Fibroblast of the conjunctiva (primary cell): ENCODE results near the gene SLC39A1.

Source experiments
- DNase-seq: peaks from one replicate; pipeline ENCODE4 v3.0.0-alpha.2; 2010; ENCODE audit warnings: low read depth

SLC39A1 gene

DNA sequence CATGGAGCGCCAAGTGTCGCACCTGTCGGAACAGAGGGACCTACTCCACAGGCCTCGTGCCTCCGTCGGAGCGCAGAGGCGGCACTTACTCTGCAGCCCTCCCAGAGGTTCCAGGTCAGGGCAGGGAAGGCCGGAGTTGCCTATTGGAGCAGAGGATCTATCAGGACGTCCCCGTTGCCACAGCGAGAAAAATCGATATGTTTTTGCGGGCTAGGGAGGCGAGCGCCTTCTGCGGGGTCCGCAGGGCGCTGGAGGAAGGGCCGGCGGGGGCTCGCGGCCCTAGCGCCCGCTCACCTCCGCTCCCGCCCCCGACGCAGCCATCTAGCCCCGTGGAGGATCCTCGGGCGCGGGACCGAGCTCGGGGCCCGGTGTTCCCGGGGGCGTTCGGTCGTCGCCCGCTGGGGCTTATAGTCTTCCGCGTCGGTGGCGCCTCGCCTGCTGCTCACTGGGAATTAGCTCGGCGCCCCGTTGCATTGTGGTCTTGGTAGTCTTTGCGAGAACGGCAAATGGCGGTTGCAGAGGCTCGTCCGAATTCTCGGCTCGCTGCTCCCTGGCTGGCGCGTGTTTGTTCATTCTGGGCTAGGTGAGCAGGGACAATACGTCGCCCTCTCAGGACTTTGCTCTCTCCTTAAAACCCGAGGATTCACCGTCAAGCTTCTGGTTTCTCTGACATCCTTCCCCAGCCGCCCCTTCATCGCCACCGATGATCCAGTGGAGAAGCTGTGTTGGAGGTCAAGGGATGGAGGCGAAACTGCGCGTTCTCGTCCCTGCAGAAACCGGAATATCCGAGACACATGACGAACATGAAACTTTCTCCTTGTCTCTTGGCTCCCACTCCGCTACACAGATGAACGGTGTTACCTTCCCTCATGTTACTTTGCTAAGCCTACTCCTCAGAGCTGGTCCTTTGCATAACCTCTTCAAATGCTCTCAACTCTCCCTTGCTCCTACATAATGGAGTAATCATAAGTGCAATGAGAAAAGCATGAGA lies 14.2 kb upstream of the SLC39A1 start, which contains the start of gene JTB:
JTB (minus strand) TSS at position 425 of the 991 bp plus-strand sequence; CDS start at position 3, 422 bp downstream.
- DNase-seq: peak; percentile 60

DNA sequence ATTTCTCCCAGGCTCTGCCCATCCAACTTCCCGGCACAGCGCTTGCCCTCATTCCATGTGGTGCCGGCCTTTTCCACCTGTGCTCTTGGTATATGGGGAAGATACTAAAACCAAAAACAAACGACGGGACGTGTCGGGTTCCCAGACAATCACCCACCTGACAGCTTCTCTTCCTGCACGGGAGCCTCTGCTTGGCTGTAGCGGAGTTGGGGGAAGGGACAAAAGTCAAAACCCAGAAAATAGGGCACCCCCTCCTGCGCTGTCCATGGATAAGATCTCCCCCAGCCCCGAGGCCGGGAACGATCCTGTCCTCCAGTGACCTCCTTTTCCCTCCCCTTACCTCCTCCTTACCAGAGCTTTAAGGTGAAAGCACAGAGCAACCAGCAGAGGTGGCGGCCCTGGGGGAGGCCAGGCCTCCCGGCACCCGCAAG lies 13.5 kb upstream of the SLC39A1 start:
- no peak for DNase-seq

DNA sequence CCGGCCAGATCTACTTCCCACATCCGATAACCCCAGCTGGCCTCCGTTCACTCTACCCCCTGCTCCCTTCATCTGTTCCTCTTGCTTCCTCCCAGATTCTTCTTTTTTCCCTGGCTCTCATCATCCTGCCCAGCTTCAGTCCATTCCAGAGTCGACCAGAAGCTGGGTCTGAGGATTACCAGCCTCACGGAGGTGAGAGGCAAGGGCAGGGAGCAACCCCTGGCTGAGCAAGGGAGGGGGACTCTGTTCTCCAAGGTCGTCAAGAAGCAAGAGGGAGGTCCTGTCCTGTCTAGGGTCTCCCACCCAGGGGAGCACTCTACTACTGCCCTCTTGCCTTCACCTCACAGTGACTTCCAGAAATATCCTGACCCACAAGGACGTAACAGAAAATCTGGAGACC lies 10.2 kb upstream of the SLC39A1 start:
- no peak for DNase-seq

DNA sequence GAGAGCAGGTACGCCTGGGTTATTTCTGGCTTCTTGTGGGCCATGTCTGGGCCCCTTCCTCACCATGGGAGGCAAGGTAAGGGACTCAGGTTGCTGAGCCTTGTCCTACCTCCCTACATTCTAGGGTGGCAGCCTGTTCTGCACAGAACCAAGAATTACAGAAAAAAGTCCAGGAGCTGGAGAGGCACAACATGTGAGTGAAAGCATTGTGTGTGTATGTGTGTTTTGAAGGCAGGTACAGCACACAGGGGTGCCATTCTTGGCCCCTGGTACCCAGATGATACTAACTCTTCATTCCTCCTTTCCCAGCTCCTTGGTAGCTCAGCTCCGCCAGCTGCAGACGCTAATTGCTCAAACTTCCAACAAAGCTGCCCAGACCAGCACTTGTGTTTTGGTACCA lies 9.7 kb upstream of the SLC39A1 start:
- no peak for DNase-seq

DNA sequence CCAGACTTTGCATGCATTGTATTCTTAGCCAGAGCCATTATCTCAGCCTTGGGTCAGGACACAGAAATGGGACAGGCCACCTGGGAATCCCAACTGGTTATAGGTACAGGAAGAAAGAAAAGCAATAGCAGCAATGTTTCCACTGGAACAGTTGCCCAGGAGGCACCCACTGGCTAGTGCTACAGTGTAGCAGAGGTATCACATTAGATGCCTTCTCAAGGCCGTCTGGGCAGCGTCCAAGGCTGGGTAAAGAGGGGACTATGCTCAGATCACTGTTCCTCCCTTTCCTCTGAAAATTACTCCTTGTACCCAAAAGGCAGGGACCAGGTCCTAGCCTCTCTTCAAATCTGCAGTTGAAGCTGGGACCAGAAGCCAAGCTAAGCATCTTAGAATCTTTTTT lies 7.0 kb upstream of the SLC39A1 start:
- DNase-seq: no peak

DNA sequence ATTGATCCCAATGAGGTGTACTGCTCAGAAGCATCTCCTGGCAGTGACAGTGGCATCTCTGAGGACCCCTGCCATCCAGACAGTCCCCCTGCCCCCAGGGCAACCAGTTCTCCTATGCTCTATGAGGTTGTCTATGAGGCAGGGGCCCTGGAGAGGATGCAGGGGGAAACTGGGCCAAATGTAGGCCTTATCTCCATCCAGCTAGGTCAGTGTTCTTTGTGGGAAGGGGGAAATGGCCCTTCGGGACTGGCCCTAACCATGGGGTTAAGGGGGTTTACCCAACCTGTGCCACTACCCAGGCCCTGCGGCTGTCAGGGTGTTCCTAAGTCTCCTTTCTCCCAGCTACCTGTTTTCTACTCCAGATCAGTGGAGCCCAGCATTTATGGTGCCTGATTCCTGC lies 5.6 kb upstream of the SLC39A1 start:
- no peak for DNase-seq

DNA sequence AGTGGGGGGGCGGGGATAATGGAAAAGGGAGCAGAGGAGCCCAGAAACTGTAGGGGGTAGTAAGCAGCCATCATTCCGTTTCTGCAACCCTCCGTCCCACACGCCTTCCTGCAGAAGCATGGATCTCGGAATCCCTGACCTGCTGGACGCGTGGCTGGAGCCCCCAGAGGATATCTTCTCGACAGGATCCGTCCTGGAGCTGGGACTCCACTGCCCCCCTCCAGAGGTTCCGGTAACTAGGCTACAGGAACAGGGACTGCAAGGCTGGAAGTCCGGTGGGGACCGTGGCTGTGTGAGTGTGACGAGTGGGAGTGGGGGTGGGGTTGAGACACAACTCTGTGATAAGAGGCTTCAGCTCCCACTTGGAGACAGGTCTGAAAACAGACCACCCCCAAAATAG lies 5.1 kb upstream of the SLC39A1 start:
- no peak for DNase-seq

DNA sequence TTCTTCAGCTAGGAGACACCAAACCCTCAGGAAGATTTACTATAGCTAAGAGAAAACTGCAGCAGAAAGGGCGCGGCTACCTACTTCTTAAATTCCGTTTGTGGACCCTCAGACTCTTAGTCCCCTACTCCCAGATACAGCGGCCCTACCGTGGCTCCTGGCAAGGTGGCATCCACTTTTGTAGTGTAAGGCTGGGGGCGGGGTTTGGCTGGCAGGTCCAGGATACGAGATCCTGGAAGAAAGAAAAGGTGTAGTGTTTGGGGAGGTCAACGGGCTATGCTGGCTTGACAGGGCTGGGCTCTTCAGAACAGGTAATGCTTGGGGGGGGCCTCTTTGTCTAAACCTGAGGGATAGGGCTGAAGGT lies 4.6 kb upstream of the SLC39A1 start:
- no peak for DNase-seq

DNA sequence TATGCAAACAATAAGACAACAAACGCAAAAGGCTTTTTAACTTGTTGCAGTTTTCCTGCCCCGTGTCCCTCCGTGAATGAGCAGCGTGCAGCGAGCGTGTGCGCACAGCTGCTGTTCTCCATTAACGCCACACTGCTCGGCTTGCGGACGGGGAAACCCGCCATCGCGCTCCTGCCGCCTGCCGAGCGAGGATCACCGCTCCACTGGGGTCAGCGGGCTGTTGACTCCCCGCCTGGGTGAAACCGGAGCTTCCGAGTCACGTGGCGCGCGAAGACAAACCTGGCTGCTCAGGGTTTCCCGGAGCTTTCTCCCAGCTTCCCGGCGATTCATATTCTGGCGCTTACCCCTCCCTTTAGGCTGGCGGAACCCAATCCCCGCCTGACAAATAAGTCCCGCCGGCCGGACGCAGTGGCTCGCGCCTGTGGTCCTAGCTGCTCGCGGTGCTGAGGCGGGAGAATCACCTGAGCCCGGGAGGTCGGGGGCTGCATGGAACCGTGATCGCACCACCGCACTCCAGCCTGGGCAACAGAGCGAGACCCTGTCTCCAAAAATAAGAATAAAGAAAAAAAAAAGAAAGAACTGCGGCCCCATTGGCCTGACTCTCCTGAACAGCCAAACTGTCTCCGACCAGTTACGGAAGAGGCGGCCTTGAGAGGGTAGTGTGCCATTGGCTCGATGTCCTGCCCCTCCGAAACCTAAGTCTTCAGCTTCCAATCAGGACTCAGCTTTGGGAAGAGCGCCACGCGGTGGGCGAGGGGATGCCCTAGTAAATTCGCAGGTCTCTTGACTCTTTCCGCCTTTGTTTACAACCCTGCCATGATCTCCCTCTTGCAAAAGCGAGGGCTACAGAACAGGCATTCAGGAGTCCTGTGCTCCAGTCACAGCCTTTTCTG lies 4.0 kb upstream of the SLC39A1 start, which contains the start of gene CREB3L4:
CREB3L4 (plus strand) TSS at position 796 of the 893 bp plus-strand sequence. CDS start 624 bp downstream, outside the sequence.
- peak; percentile 98 for DNase-seq

DNA sequence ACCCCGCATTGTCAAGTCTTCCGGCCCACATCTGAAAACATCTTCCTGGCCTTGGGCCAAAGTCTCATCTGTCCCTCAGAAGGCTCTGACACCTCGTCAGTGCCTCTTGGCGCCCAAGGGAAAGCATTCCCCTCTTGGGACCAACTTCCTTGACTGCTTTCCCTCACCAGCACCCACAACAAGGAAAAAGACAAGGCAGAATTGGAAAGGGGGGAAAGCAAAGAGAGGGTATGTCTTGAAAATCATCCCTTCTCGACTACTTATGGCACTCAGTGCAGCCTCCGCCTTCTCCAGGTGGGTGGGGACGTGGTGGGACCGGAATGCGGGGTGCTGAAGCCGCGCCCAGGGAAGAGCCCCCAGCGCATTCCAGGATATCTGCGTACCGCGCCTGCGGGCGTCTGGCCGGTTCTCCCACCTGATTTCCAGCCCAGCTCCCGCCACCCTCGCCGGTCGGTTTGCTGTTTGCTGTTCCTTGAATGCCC lies 554 bp upstream of the SLC39A1 start:
- no peak for DNase-seq

DNA sequence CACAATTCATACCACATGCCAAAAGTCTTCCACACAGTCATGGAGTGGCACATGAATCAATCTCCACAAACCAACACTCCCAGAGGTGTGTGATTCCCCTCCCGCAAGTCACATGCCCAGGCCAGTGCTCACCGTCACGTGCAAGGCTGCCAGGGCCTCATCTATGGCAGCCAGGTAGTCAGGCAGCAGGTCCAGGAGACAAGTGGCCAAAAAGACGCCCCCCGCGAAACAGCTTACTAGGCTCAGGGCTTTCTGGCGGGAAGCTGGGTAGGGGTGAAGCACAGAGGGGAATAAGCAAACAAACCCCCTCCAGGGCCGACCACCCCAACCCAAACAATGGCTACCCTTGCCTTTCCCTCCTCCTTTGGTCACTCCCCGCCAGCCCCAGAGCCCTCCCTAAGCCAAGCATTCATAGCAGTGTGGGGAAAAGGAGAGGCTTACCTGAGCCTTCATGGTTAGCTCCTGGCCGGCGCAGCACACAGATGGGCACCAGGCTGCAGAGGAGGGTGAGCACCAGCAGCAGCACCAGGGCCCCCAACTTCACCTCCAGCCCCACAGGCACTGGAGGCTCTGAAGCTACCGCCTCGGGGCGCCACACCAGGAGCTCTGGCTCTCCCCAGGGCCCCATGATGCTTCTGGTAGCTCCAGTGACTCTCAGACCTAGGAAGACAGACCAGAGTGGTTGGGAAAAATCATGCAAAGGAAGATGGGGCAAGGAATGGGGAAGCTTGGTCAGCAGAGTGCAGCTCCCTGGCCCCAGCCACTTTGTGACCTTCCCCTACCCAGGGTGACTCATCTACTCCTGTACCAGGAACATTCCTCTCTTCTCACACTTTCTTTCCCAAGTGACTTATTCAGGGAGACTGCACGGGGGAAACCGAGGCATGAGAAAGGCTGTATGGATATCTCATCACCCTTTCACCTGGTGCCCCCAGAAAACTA lies 978 bp downstream of the SLC39A1 start:
- DNase-seq: no peak

DNA sequence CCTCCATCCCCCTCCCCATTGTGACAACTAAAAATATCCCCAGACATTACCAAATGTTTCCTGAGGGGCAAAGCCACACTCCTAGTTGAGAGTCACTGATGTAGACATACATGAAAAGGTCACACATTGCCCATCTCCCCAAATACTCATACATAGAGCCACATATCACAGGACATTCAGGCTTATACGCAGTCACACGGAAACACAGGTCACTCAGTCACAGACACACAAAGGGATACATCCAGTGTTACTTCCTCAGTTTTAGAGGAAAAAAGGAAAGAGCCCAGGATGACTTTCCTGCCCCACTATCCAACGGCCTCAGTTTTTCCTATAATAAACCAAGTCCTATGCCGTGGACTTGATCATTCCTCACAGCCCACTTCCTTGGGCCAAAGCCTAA lies 1.9 kb downstream of the SLC39A1 start:
- no peak for DNase-seq

DNA sequence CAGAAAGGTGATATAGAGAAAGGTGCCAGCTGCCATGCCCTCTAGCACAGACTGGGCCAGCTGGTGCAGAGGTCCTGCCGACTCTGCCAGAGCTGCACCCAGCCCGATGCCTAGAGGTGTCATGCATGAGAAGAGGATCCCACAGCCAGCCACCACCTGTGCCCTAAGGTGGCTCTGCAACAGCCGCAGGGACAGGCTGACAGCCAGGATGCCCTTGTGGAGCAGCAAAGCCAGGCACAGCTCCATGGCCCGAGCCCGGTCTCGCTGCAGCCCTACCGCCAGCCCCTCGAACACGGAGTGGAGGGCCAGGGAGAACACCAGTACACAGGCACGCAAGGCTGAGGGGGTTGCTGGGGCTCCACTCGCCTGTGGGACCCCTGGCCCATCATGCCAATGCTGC lies 3.1 kb downstream of the SLC39A1 start:
- DNase-seq: no peak

DNA sequence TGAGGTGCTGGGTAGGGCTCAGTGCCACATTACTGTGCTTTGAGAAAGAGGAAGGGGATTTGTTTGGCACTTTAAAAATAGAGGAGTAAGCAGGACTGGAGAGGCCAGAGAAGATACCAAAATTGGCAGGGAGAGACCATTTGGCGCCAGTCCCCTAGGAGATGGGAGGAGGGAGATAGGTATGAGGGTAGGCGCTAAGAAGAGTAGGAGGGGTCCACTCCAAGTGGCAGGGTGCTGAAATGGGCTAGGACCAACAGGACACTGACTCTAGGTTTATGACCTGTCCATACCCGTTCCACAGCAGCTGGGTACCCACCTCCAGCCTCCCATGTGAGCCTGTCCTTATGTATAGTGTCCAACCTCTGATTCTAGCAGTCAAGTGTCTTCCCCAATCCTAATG lies 3.9 kb downstream of the SLC39A1 start:
- no peak for DNase-seq

DNA sequence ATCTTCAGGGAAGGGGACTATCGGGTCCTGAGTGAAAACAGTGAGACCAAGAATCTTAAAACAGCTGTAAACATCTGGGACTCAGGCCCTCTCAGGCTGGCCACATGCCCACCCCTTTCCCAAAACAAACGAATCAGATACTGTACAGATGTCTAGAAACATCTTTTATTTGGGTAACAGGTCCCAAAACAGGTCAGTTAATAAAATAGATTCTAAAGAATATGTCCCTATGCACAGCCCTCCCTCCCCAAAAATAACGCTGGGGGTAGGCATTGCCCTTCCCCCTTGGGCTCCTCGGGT lies 4.4 kb downstream of the SLC39A1 start:
- DNase-seq: no peak

DNA sequence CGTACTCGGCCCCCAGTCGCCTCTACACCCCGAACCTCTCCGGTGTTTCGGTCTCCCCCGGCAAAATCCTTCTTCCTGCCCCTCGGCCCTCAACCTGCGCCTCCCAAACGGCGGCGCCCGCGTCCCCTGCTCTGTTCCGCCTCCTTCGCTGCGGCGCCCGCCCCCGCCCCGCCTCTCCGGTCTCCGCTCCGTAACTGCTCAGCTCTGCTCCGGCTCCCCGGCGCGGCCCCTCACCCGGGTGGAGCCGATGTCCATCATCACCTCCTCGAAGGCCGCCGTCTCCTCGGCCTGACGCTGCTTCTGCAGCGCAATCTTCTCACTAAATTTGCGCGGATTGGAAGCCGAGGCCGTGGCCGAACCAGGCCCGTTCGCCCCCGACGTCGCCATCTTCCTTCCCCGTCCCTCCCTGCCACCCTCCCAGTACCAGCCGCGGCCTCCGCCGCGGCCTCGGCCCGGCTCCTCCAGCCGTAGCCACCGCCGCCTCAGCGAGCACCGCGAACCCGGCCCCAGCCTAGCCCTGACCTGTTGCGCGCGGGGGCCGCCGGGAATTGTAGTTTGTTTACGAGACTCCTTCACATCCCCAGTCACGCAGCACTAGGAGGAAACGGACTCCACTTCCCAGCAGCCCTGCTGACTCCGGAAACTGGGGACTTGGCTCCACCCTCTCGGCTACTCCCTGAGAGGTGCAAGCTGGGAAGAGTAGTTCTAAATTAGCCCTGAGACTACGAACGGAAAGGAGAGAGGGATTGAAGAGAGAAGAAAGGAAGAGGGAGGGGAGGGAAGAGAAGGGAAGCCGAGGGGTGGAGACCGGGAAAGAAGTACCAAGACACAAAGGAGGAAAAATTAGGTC lies 5.0 kb downstream of the SLC39A1 start, which contains the start of gene CRTC2:
CRTC2 (minus strand) TSS at position 502 of the 850 bp plus-strand sequence; CDS start at position 387, 115 bp downstream.
- DNase-seq: peak; percentile 97

DNA sequence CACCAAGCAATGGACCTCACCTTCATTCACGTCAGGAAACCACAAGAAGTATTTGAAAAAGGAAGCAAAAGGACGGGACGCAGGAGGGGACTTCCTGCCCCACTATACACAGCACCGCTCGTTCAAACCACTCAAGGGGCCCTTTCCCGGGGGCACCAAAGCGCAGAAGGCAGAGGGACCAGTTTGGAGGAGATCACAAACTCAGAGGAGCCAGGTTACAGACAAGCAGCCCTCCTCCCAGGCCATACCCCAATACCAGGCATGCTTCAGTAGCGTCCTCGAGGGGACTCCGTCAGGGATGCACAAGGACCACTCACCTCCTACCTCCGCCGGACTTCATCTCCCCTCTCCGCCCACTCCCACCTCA lies 5.6 kb downstream of the SLC39A1 start:
- no peak for DNase-seq

DNA sequence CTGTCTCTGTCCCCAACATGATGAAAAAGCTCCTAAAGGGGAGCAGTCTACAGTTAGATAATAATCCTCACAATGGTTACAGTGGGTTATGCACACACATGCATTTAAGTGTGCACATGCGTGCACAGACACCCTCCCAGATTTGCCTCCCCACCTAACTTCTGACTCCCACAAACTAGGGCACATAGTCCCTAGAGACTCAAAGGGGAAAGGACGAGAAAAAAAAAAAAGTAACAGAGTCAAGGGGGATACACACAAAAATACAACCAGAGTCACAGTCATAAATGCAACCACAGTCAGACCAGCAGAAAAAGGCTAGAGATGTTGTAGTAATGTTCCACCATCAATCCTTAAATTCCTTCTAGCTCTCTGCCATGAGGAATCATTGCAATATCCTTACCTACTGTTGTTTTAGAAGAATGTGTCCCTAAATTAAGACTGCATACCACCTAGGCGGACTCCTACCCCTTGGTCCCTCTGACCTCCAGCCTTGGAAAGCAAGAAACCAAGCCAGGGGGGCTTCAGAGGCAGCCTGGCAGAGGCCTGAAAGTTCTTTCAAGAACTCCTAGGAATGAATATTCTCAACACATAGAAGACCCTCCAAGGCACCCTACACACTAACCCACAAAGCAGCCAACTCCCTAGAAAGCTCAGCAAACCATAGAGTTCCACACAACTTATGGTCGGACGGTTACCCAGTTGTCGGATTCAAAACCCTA lies 6.2 kb downstream of the SLC39A1 start:
- DNase-seq: no peak

DNA sequence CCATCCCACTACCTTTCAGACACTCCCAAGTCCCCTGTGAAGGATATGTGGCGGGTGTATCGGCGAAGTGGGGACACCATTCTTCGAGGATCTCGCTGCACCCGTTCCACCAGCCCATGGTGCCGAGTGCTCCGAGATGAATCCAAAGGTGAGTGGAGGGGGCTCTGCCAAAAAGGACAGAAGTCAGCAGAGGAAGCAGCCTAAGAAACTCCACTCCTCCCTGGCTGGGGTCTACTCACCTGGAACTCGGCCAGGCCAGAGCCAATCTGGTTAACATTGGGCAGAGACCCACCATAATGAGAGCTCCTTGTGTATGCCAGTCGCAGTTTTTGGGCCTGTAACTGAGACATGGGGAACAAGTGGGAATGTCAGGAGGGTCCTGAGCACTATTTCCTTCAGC lies 8.5 kb downstream of the SLC39A1 start:
- no peak for DNase-seq

DNA sequence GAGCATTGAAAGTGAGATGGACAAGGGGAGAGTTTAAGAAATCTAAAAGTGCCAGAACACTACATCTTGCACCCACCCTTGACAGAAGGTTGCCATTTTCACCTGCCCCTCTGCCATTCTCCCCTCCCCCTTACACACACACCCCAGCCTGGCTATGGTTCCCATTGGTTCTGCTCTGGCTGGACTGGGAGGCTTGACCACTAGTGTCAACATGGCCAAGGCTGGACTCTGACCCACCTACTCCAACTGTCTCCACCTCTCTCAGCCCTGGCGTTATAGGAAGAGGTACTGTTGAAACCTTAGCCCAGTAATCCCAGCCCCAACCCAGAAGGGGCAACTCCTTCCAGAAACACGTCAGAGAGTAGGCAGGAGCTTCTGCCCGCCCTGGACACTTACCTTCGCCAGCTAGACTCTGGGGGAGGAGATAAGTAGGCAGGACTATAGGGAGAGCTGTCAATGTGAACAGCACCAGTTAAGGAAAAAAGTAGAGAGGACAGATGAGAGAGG lies 9.4 kb downstream of the SLC39A1 start:
- no peak for DNase-seq
